Measurements from ENCODE around the gene GRIA2. TPM values are rescaled to one million over a fixed set of nuclear protein-coding genes. Genes with fewer than 3 reads are reported as not detected.

The GRIA2 gene
- polyA plus RNA-seq, 1 of the 3 experiments (the other 2 are of a cell fraction): 0.16 TPM

GRCh38 chr4:157195374-157195773 is 25.2 kb upstream of the GRIA2 start:
- 81% methylated on average over 2 of the region's 2 CpGs for WGBS (ENCODE audit: low lambda C conversion rate)

DNA sequence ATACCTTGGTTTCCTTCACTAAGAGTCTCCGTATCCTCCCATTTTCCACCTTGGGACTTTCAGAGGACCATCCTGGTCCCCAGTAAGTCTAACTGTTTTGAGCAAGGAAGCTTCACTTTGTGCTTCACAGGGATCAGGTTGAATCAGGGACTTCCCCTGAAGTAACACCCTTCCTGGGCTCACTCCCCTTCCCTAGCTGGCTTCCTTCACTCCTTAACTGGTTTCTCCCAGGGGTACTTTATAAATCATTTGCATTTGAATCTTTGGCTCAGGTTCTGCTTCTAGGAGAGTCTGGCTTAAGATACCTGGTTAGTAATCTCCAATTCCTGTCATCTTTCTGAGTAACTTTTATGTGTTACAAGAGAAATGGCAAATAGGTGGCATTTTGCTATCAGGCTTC is 24.5 kb upstream of the GRIA2 start:
- POLR2A ChIA-PET: no interaction called here
- 81% methylated on average over 1 of the region's 1 CpG for WGBS (ENCODE audit: low lambda C conversion rate)
- CTCF ChIA-PET: no interaction called here
- no peak for TF ChIP-seq POLR2AphosphoS5 (IDR thresholded peaks at IDR 0.05; ENCODE audit: low read depth, low read length)
- TF ChIP-seq, protein P1, sequence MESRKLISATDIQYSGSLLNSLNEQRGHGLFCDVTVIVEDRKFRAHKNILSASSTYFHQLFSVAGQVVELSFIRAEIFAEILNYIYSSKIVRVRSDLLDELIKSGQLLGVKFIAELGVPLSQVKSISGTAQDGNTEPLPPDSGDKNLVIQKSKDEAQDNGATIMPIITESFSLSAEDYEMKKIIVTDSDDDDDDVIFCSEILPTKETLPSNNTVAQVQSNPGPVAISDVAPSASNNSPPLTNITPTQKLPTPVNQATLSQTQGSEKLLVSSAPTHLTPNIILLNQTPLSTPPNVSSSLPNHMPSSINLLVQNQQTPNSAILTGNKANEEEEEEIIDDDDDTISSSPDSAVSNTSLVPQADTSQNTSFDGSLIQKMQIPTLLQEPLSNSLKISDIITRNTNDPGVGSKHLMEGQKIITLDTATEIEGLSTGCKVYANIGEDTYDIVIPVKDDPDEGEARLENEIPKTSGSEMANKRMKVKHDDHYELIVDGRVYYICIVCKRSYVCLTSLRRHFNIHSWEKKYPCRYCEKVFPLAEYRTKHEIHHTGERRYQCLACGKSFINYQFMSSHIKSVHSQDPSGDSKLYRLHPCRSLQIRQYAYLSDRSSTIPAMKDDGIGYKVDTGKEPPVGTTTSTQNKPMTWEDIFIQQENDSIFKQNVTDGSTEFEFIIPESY (IDR thresholded peaks at IDR 0.05; ENCODE audit: borderline replicate concordance, low read depth): no peak
- TF ChIP-seq SIN3A (IDR thresholded peaks at IDR 0.05; ENCODE audit: borderline replicate concordance, low read depth, low read length): no peak
- TF ChIP-seq EP300 (IDR thresholded peaks at IDR 0.05; ENCODE audit: borderline replicate concordance in 1 of 2, low read depth in 1 of 2, low read length in 1 of 2): no peak
- no peak for TF ChIP-seq RAD21 (IDR thresholded peaks at IDR 0.05; ENCODE audit: low read length)
- TF ChIP-seq, protein P2, sequence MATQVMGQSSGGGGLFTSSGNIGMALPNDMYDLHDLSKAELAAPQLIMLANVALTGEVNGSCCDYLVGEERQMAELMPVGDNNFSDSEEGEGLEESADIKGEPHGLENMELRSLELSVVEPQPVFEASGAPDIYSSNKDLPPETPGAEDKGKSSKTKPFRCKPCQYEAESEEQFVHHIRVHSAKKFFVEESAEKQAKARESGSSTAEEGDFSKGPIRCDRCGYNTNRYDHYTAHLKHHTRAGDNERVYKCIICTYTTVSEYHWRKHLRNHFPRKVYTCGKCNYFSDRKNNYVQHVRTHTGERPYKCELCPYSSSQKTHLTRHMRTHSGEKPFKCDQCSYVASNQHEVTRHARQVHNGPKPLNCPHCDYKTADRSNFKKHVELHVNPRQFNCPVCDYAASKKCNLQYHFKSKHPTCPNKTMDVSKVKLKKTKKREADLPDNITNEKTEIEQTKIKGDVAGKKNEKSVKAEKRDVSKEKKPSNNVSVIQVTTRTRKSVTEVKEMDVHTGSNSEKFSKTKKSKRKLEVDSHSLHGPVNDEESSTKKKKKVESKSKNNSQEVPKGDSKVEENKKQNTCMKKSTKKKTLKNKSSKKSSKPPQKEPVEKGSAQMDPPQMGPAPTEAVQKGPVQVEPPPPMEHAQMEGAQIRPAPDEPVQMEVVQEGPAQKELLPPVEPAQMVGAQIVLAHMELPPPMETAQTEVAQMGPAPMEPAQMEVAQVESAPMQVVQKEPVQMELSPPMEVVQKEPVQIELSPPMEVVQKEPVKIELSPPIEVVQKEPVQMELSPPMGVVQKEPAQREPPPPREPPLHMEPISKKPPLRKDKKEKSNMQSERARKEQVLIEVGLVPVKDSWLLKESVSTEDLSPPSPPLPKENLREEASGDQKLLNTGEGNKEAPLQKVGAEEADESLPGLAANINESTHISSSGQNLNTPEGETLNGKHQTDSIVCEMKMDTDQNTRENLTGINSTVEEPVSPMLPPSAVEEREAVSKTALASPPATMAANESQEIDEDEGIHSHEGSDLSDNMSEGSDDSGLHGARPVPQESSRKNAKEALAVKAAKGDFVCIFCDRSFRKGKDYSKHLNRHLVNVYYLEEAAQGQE (IDR thresholded peaks at IDR 0.05; ENCODE audit: low read depth, low read length): no peak
- no peak for TF ChIP-seq FOSL2 (IDR thresholded peaks at IDR 0.05; ENCODE audit: borderline replicate concordance, low read depth)
- TF ChIP-seq, protein P3, sequence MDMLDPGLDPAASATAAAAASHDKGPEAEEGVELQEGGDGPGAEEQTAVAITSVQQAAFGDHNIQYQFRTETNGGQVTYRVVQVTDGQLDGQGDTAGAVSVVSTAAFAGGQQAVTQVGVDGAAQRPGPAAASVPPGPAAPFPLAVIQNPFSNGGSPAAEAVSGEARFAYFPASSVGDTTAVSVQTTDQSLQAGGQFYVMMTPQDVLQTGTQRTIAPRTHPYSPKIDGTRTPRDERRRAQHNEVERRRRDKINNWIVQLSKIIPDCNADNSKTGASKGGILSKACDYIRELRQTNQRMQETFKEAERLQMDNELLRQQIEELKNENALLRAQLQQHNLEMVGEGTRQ (IDR thresholded peaks at IDR 0.05; ENCODE audit: borderline replicate concordance, low read depth, low read length): no peak
- TF ChIP-seq MEF2A (IDR thresholded peaks at IDR 0.05; ENCODE audit: borderline replicate concordance, low read depth): no peak
- TF ChIP-seq JUND (IDR thresholded peaks at IDR 0.05): no peak
- TF ChIP-seq, protein P4, sequence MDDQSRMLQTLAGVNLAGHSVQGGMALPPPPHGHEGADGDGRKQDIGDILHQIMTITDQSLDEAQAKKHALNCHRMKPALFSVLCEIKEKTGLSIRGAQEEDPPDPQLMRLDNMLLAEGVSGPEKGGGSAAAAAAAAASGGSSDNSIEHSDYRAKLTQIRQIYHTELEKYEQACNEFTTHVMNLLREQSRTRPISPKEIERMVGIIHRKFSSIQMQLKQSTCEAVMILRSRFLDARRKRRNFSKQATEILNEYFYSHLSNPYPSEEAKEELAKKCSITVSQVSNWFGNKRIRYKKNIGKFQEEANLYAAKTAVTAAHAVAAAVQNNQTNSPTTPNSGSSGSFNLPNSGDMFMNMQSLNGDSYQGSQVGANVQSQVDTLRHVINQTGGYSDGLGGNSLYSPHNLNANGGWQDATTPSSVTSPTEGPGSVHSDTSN (IDR thresholded peaks at IDR 0.05): no peak

More at GRCh38 chr4:157195374-157195773, 25.2 kb upstream of the GRIA2 start:
- Histone ChIP-seq H3K9me3 (no peaks in the 10 kb centered on the region), H3K4me2 (no peak overlapping the region), H3K27ac (ENCODE audit: low read depth in 2 of 2, low read length in 1 of 2) (no peak overlapping the region), H3K4me3 (ENCODE audit: low read depth in 2 of 2, low read length in 1 of 2) (no peak overlapping the region), H2AFZ (ENCODE audit: low read depth) (no peak overlapping the region), H3F3A (replicated peaks; ENCODE audit: insufficient read depth) (no peaks in the 10 kb centered on the region), H3K4me1 (ENCODE audit: control insufficient read depth in 1 of 2, insufficient read depth in 2 of 2, low read depth in 1 of 2, low read length in 1 of 2) (no peaks in the 10 kb centered on the region), H3K9me2 (no peaks in the 10 kb centered on the region), H3K27me3 (ENCODE audit: insufficient read depth) (no peaks in the 10 kb centered on the region; the same call in 1 of the 2 replicates), H3K36me3 (replicated peaks in 1 of 2; ENCODE audit: control insufficient read depth in 1 of 2, insufficient read depth in 2 of 2, low read length in 1 of 2) (no peaks in the 10 kb centered on the region), H3K9ac (no peak overlapping the region), H3K79me2 (ENCODE audit: insufficient read depth) (no peaks in the 10 kb centered on the region), H4K20me1 (ENCODE audit: insufficient read depth) (no peaks in the 10 kb centered on the region)
- ChIA-PET CTCF (interaction anchor here (1.0 kb wide), 1 partner anchor 225 kb away, joined by 3 read pairs; no protein-coding TSS in a partner anchor), POLR2A (no interaction called here)
- TF ChIP-seq MEF2A (IDR thresholded peaks at IDR 0.05; ENCODE audit: borderline replicate concordance, low read depth) (no peak), SIN3A (IDR thresholded peaks at IDR 0.05; ENCODE audit: borderline replicate concordance, low read depth, low read length) (no peak), SMC3 (IDR thresholded peaks at IDR 0.05; ENCODE audit: low read depth, low read length) (no peak), GABPA (IDR thresholded peaks at IDR 0.05; ENCODE audit: low read depth) (no peak), EP300 (IDR thresholded peaks at IDR 0.05; ENCODE audit: borderline replicate concordance in 1 of 2, low read depth in 1 of 2, low read length in 1 of 2) (no peak), RFX5 (IDR thresholded peaks at IDR 0.05; ENCODE audit: low read length) (no peak), CHD2 (IDR thresholded peaks at IDR 0.05; ENCODE audit: low read length, partially characterized antibody) (no peak)
- TF ChIP-seq, protein P4 (IDR thresholded peaks at IDR 0.05): no peak
- TF ChIP-seq, protein P5, sequence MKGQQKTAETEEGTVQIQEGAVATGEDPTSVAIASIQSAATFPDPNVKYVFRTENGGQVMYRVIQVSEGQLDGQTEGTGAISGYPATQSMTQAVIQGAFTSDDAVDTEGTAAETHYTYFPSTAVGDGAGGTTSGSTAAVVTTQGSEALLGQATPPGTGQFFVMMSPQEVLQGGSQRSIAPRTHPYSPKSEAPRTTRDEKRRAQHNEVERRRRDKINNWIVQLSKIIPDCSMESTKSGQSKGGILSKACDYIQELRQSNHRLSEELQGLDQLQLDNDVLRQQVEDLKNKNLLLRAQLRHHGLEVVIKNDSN (IDR thresholded peaks at IDR 0.05; ENCODE audit: borderline replicate concordance, low read depth): no peak
- DNase-seq: no peak

More for the DNA sequence above, 24.5 kb upstream of the GRIA2 start:
- H2AFZ ChIP-seq (ENCODE audit: low read depth): no peak overlapping the region
- no peaks in the 10 kb centered on the region for H3K79me2 ChIP-seq (ENCODE audit: insufficient read depth)
- no peaks in the 10 kb centered on the region for H3K4me1 ChIP-seq (ENCODE audit: control insufficient read depth in 1 of 2, insufficient read depth in 2 of 2, low read depth in 1 of 2, low read length in 1 of 2)
- no peak overlapping the region for H3K9ac ChIP-seq
- no peak overlapping the region for H3K4me2 ChIP-seq
- no peaks in the 10 kb centered on the region for H4K20me1 ChIP-seq (ENCODE audit: insufficient read depth)
- H3K27ac ChIP-seq (ENCODE audit: low read depth in 2 of 2, low read length in 1 of 2): no peak overlapping the region
- H3K36me3 ChIP-seq (replicated peaks in 1 of 2; ENCODE audit: control insufficient read depth in 1 of 2, insufficient read depth in 2 of 2, low read length in 1 of 2): no peaks in the 10 kb centered on the region
- no peaks in the 10 kb centered on the region for H3F3A ChIP-seq (replicated peaks; ENCODE audit: insufficient read depth)
- no peaks in the 10 kb centered on the region for H3K9me2 ChIP-seq
- no peaks in the 10 kb centered on the region; the same call in 1 of the 2 replicates for H3K27me3 ChIP-seq (ENCODE audit: insufficient read depth)
- no peaks in the 10 kb centered on the region for H3K9me3 ChIP-seq
- H3K4me3 ChIP-seq (ENCODE audit: low read depth in 2 of 2, low read length in 1 of 2): no peak overlapping the region
- no peak for DNase-seq
